Gastroesophageal sphincter (tissue), 3 donors: ENCODE measurements around the gene GLI1.

Experiments used
- EP300 ChIP-seq: sonication (generic); formaldehyde crosslinking; IDR thresholded peaks from one replicate; pipeline ENCODE4 v1.6.1; 2017; ENCODE audit warnings: antibody characterized with exemption, mild to moderate bottlenecking
- POLR2A ChIP-seq, 2 donors: fragments of 450-650 bp; IDR thresholded peaks; one replicate each; pipeline ENCODE4 v1.6.1; 2017; ENCODE audit warnings: antibody characterized with exemption in 2 of 2, mild to moderate bottlenecking in 2 of 2, moderate library complexity in 1 of 2
- POLR2AphosphoS5 ChIP-seq: sonication (generic); formaldehyde crosslinking; IDR thresholded peaks from one replicate; pipeline ENCODE4 v1.6.1; 2017; ENCODE audit warnings: antibody characterized with exemption
- TF ChIP-seq, protein P1 (sequence below), 4 experiments: fragments of 200-600 bp in 2 of 4; fragments of 450-650 bp in 2 of 4; sonication (generic) in 1 of 4; IDR thresholded peaks; one replicate each; pipeline ENCODE4 v1.5.1; 2017 to 2019; ENCODE audit warnings: antibody characterized with exemption in 4 of 4, mild to moderate bottlenecking in 2 of 4, moderate library complexity in 2 of 4

DNA sequence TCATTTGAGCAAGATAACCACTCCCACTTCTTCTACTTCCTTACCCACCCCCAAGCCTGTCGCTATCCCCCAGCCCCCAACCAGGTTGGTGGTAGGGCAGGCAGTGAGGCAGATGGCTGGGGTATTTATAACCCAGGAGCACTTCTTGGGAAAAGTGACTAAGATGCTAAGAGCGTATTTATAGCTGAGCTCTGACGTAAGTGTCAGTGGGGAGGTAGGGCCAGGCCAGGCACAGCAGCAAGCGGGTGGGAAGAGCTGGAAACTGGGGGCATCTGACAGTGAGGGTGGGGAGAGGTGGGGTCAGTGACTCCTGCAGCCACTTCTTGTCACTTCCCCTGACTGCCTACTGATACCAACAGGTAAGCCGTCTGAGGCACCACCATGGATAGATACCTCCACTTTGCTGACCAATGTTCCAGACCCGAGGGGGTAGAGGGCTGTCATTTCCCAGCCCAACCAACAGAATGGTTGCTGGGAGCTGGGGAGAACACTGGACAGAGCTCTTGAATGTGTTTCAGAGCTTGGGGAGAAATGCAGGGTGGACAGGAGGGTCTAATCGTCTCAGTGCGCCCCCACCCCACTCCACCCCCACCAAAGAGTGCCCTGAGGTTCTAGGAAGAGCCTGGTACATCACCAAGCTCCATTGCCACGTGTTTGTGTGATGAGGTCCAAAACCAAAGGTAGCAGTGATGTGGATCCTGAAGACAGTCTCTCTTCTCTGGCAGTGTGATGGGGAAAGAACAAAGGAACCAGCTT, 7.2 kb upstream of the GLI1 start:
- no peak for TF ChIP-seq POLR2A (IDR thresholded peaks at IDR 0.05)
- TF ChIP-seq, protein P1, sequence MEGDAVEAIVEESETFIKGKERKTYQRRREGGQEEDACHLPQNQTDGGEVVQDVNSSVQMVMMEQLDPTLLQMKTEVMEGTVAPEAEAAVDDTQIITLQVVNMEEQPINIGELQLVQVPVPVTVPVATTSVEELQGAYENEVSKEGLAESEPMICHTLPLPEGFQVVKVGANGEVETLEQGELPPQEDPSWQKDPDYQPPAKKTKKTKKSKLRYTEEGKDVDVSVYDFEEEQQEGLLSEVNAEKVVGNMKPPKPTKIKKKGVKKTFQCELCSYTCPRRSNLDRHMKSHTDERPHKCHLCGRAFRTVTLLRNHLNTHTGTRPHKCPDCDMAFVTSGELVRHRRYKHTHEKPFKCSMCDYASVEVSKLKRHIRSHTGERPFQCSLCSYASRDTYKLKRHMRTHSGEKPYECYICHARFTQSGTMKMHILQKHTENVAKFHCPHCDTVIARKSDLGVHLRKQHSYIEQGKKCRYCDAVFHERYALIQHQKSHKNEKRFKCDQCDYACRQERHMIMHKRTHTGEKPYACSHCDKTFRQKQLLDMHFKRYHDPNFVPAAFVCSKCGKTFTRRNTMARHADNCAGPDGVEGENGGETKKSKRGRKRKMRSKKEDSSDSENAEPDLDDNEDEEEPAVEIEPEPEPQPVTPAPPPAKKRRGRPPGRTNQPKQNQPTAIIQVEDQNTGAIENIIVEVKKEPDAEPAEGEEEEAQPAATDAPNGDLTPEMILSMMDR (IDR thresholded peaks at IDR 0.05): no peak
- TF ChIP-seq POLR2AphosphoS5: no peak
- no peak for TF ChIP-seq EP300
